Stimulated activated CD4-positive, alpha-beta T cell treated with anti-CD3 and anti-CD28 coated beads, Interleukin-4, amount 100 ng/mL, for 24 hours (primary cell): ENCODE results near the gene CACNA2D3.
"Not testable (repeated sequence)": the region's sequence is repeated elsewhere in the genome, so short reads cannot be mapped to it uniquely, and the experiment has no call there.

Experiments
- DNase-seq: peaks from one replicate; pipeline ENCODE4 v3.0.0-alpha.2; 2020

CACNA2D3 gene

GRCh38 chr3:54954521-54954920 lies 832.2 kb downstream of the CACNA2D3 start:
- no peak for DNase-seq

- DNase-seq = no peak
Observed at GRCh38 chr3:54955496-54955895, 833.1 kb downstream of the CACNA2D3 start.

GRCh38 chr3:54955941-54956340 lies 833.6 kb downstream of the CACNA2D3 start:
- no peak for DNase-seq

- DNase-seq = no peak
Observed at GRCh38 chr3:54957711-54958110, 835.4 kb downstream of the CACNA2D3 start.

- no peak for DNase-seq
Observed at GRCh38 chr3:54960082-54960481, 837.7 kb downstream of the CACNA2D3 start.

- no peak for DNase-seq
Observed at GRCh38 chr3:54960701-54961100, 838.3 kb downstream of the CACNA2D3 start.

- DNase-seq = no peak
Observed at GRCh38 chr3:54962200-54962599, 839.8 kb downstream of the CACNA2D3 start.

- DNase-seq = no peak
Observed at GRCh38 chr3:54963641-54964040, 841.3 kb downstream of the CACNA2D3 start.

- no peak for DNase-seq
Observed at GRCh38 chr3:54964081-54964480, 841.7 kb downstream of the CACNA2D3 start.

- no peak for DNase-seq
Observed at GRCh38 chr3:54965746-54966145, 843.4 kb downstream of the CACNA2D3 start.

GRCh38 chr3:54966979-54967378 lies 844.6 kb downstream of the CACNA2D3 start:
- DNase-seq = no peak

GRCh38 chr3:54967731-54968161 lies 845.4 kb downstream of the CACNA2D3 start:
- no peak for DNase-seq

- DNase-seq = no peak
Observed at GRCh38 chr3:54968546-54969172, 846.3 kb downstream of the CACNA2D3 start.

GRCh38 chr3:54969652-54970051 lies 847.3 kb downstream of the CACNA2D3 start:
- no peak for DNase-seq

- no peak for DNase-seq
Observed at GRCh38 chr3:54970895-54971294, 848.5 kb downstream of the CACNA2D3 start.

- DNase-seq = no peak
Observed at GRCh38 chr3:54977439-54977838, 855.1 kb downstream of the CACNA2D3 start.

- DNase-seq = not testable (repeated sequence)
Observed at GRCh38 chr3:54977946-54978345, 855.6 kb downstream of the CACNA2D3 start.

- DNase-seq = no peak
Observed at GRCh38 chr3:54982807-54983206, 860.5 kb downstream of the CACNA2D3 start.

GRCh38 chr3:54983266-54984099 lies 861.1 kb downstream of the CACNA2D3 start:
- no peak for DNase-seq

GRCh38 chr3:54985856-54986255 lies 863.5 kb downstream of the CACNA2D3 start:
- no peak for DNase-seq

- DNase-seq = no peak
Observed at GRCh38 chr3:54986294-54986693, 863.9 kb downstream of the CACNA2D3 start.

- no peak for DNase-seq
Observed at GRCh38 chr3:54987719-54988118, 865.4 kb downstream of the CACNA2D3 start.

- no peak for DNase-seq
Observed at GRCh38 chr3:54988302-54988837, 866.0 kb downstream of the CACNA2D3 start.
